Measurements from ENCODE around the gene FTL.

The FTL gene

GRCh38 chr19:48993175-48994034, 28.3 kb downstream of the FTL start, which contains the start of the genes GYS1 and RUVBL2:
TSS of gene GYS1 (minus strand) at chr19:48993309. CDS start at chr19:48993112, 197 bp downstream.
TSS of gene RUVBL2 (plus strand) at chr19:48993887. CDS start at chr19:48993912, 25 bp downstream.
- peak; percentile 99 to 100 for DNase-seq

- DNase-seq, result no peak
These were observed 28.9 kb downstream of the FTL start for GRCh38 chr19:48994035-48994386.

- peak; percentile 26 to 57 for DNase-seq
These were observed 32.9 kb downstream of the FTL start for GRCh38 chr19:48997972-48998371.

GRCh38 chr19:48999481-49000325, 34.6 kb downstream of the FTL start:
- peak; percentile 62 to 72 for DNase-seq

GRCh38 chr19:49004133-49004532, 39.0 kb downstream of the FTL start:
- no peak for DNase-seq

- no peak for DNase-seq
These were observed 40.0 kb downstream of the FTL start for GRCh38 chr19:49004964-49005614.

- no peak for DNase-seq
These were observed 41.8 kb downstream of the FTL start for GRCh38 chr19:49006905-49007304.

GRCh38 chr19:49009828-49010227, 44.7 kb downstream of the FTL start:
- DNase-seq, result no peak

- DNase-seq, result no peak
These were observed 45.3 kb downstream of the FTL start for GRCh38 chr19:49010453-49010852.

GRCh38 chr19:49011194-49011593, 46.1 kb downstream of the FTL start:
- no peak for DNase-seq

GRCh38 chr19:49014123-49014869, 49.2 kb downstream of the FTL start:
- no peak for DNase-seq

GRCh38 chr19:49014870-49015255, 49.8 kb downstream of the FTL start:
- no peak for DNase-seq

- DNase-seq, result no peak
These were observed 51.1 kb downstream of the FTL start for GRCh38 chr19:49016067-49016839.

Measured in activated CD4-positive, alpha-beta T cell treated with anti-CD3 and anti-CD28 coated beads for 4 hours (primary cell).